Activated naive CD4-positive, alpha-beta T cell treated with anti-CD3 and anti-CD28 coated beads, Interleukin-2, amount 10 ng/mL, durations not matched to agents 7 days and 5 days (primary cell): ENCODE results near the gene PHOSPHO2.
A peak's percentile ranks its signal among the peaks of the same experiment; 100 is the strongest.
"Not testable (repeated sequence)": the region's sequence is repeated elsewhere in the genome, so short reads cannot be mapped to it uniquely, and the experiment has no call there.

ENCODE experiments used
- CTCF ChIA-PET: fragments of 350-600 bp; sonication (Branson Sonifier 250); formaldehyde crosslinking; loops from one replicate; lab custom pipeline; 2021; ENCODE audit warnings: antibody characterized with exemption; lab: Charles Lee
- DNase-seq: peaks from one replicate; pipeline ENCODE4 v3.0.0-alpha.2; 2020
- H3K27ac Mint-ChIP-seq: one replicate; pipeline ENCODE4 v1.8.0; 2021; ENCODE audit warnings: mild to moderate bottlenecking, moderate library complexity, mixed read lengths
- H3K27me3 Mint-ChIP-seq: one replicate; pipeline ENCODE4 v1.8.0; 2021; ENCODE audit warnings: mild to moderate bottlenecking, mixed read lengths
- H3K36me3 Mint-ChIP-seq: one replicate; pipeline ENCODE4 v1.8.0; 2021; ENCODE audit warnings: mixed read lengths
- H3K4me1 Mint-ChIP-seq: one replicate; pipeline ENCODE4 v1.8.0; 2021; ENCODE audit warnings: mixed read lengths
- H3K4me3 Mint-ChIP-seq: one replicate; pipeline ENCODE4 v1.8.0; 2021; ENCODE audit warnings: mild to moderate bottlenecking, moderate library complexity, mixed read lengths
- H3K9me3 Mint-ChIP-seq: one replicate; pipeline ENCODE4 v1.8.0; 2021; ENCODE audit warnings: mixed read lengths

The PHOSPHO2 gene

GRCh38 chr2:169670937-169671336 lies 23.3 kb upstream of the PHOSPHO2 start:
- Mint-ChIP-seq H3K9me3 (no peaks in the 10 kb centered on the region), H3K4me1 (no peaks in the 10 kb centered on the region), H3K4me3 (no peak overlapping the region), H3K27me3 (peaks cover 14% of the 10 kb centered on the region), H3K36me3 (no peaks in the 10 kb centered on the region), H3K27ac (no peak overlapping the region)
- DNase-seq, result no peak
- CTCF ChIA-PET, result no interaction called here

- CTCF ChIA-PET, result no interaction called here
- no peaks in the 10 kb centered on the region for H3K36me3 Mint-ChIP-seq
These were observed 21.9 kb upstream of the PHOSPHO2 start for GRCh38 chr2:169672406-169672805.

GRCh38 chr2:169673106-169673505 lies 21.2 kb upstream of the PHOSPHO2 start:
- DNase-seq, result no peak
- CTCF ChIA-PET, result no interaction called here
- H3K27me3 Mint-ChIP-seq, result peaks cover 14% of the 10 kb centered on the region
- no peak overlapping the region for H3K27ac Mint-ChIP-seq
- no peaks in the 10 kb centered on the region for H3K9me3 Mint-ChIP-seq
- H3K36me3 Mint-ChIP-seq, result no peaks in the 10 kb centered on the region
- H3K4me1 Mint-ChIP-seq, result no peaks in the 10 kb centered on the region
- no peak overlapping the region for H3K4me3 Mint-ChIP-seq

More at GRCh38 chr2:169672406-169672805, 21.9 kb upstream of the PHOSPHO2 start:
- Mint-ChIP-seq H3K9me3 (no peaks in the 10 kb centered on the region), H3K4me3 (no peak overlapping the region), H3K27ac (no peak overlapping the region), H3K4me1 (no peaks in the 10 kb centered on the region), H3K27me3 (peaks cover 14% of the 10 kb centered on the region)
- no peak for DNase-seq

GRCh38 chr2:169673921-169674320 lies 20.3 kb upstream of the PHOSPHO2 start:
- H3K36me3 Mint-ChIP-seq, result no peaks in the 10 kb centered on the region
- CTCF ChIA-PET, result no interaction called here
- peaks cover 14% of the 10 kb centered on the region for H3K27me3 Mint-ChIP-seq
- H3K4me1 Mint-ChIP-seq, result no peaks in the 10 kb centered on the region
- no peaks in the 10 kb centered on the region for H3K9me3 Mint-ChIP-seq
- no peak for DNase-seq
- H3K27ac Mint-ChIP-seq, result no peak overlapping the region
- no peak overlapping the region for H3K4me3 Mint-ChIP-seq

- no peak for DNase-seq
- H3K4me1 Mint-ChIP-seq, result no peaks in the 10 kb centered on the region
- no peak overlapping the region for H3K4me3 Mint-ChIP-seq
- peaks cover 8% of the 10 kb centered on the region for H3K27me3 Mint-ChIP-seq
- CTCF ChIA-PET, result no interaction called here
- H3K27ac Mint-ChIP-seq, result peak overlapping the region; percentile 2
- H3K36me3 Mint-ChIP-seq, result no peaks in the 10 kb centered on the region
- H3K9me3 Mint-ChIP-seq, result no peaks in the 10 kb centered on the region
These were observed 17.9 kb upstream of the PHOSPHO2 start for GRCh38 chr2:169676357-169676756.

- no peaks in the 10 kb centered on the region for H3K36me3 Mint-ChIP-seq
- no peaks in the 10 kb centered on the region for H3K9me3 Mint-ChIP-seq
- no peak overlapping the region for H3K27ac Mint-ChIP-seq
- no peaks in the 10 kb centered on the region for H3K4me1 Mint-ChIP-seq
- CTCF ChIA-PET, result no interaction called here
- H3K4me3 Mint-ChIP-seq, result no peak overlapping the region
- peaks cover 8% of the 10 kb centered on the region for H3K27me3 Mint-ChIP-seq
- DNase-seq, result no peak
These were observed 17.4 kb upstream of the PHOSPHO2 start for GRCh38 chr2:169676850-169677249.

GRCh38 chr2:169683054-169683424 lies 11.2 kb upstream of the PHOSPHO2 start:
- no peak overlapping the region for H3K27ac Mint-ChIP-seq
- peaks cover 9% of the 10 kb centered on the region for H3K27me3 Mint-ChIP-seq
- no peak for DNase-seq
- H3K36me3 Mint-ChIP-seq, result no peaks in the 10 kb centered on the region
- H3K4me1 Mint-ChIP-seq, result no peaks in the 10 kb centered on the region
- H3K9me3 Mint-ChIP-seq, result no peaks in the 10 kb centered on the region
- no peak overlapping the region for H3K4me3 Mint-ChIP-seq
- CTCF ChIA-PET, result interaction anchor here (1.3 kb wide), 1 partner anchor 11 kb away, joined by 3 read pairs; the partner anchor contains the start of genes CFAP210 and PHOSPHO2

GRCh38 chr2:169683425-169684134 lies 10.7 kb upstream of the PHOSPHO2 start:
- DNase-seq, result no peak
- no peaks in the 10 kb centered on the region for H3K4me1 Mint-ChIP-seq
- H3K4me3 Mint-ChIP-seq, result no peak overlapping the region
- peaks cover 4% of the 10 kb centered on the region for H3K9me3 Mint-ChIP-seq
- H3K27ac Mint-ChIP-seq, result no peak overlapping the region
- H3K36me3 Mint-ChIP-seq, result no peaks in the 10 kb centered on the region
- CTCF ChIA-PET, result interaction anchor here (1.3 kb wide), 1 partner anchor 10 kb away, joined by 3 read pairs; the partner anchor contains the start of genes CFAP210 and PHOSPHO2
- H3K27me3 Mint-ChIP-seq, result peaks cover 11% of the 10 kb centered on the region

GRCh38 chr2:169684135-169684565 lies 10.1 kb upstream of the PHOSPHO2 start:
- Mint-ChIP-seq H3K4me3 (no peak overlapping the region), H3K27ac (no peak overlapping the region), H3K9me3 (peaks cover 7% of the 10 kb centered on the region), H3K4me1 (no peaks in the 10 kb centered on the region), H3K36me3 (no peaks in the 10 kb centered on the region), H3K27me3 (peaks cover 15% of the 10 kb centered on the region)
- CTCF ChIA-PET, result interaction anchor here (1.3 kb wide), 1 partner anchor 10 kb away, joined by 3 read pairs; the partner anchor contains the start of genes CFAP210 and PHOSPHO2
- DNase-seq, result no peak

- H3K4me1 Mint-ChIP-seq, CTCF ChIA-PET, DNase-seq, H3K36me3 Mint-ChIP-seq, H3K9me3 Mint-ChIP-seq, H3K4me3 Mint-ChIP-seq, H3K27ac Mint-ChIP-seq: not testable (repeated sequence)
- peaks cover 15% of the 10 kb centered on the region for H3K27me3 Mint-ChIP-seq
These were observed 9.6 kb upstream of the PHOSPHO2 start for GRCh38 chr2:169684712-169685111.

GRCh38 chr2:169686825-169687224 lies 7.4 kb upstream of the PHOSPHO2 start:
- H3K4me1 Mint-ChIP-seq, DNase-seq, H3K36me3 Mint-ChIP-seq, H3K27ac Mint-ChIP-seq, CTCF ChIA-PET, H3K4me3 Mint-ChIP-seq: not testable (repeated sequence)
- H3K27me3 Mint-ChIP-seq, result peaks cover 27% of the 10 kb centered on the region
- H3K9me3 Mint-ChIP-seq, result peaks cover 13% of the 10 kb centered on the region

GRCh38 chr2:169687943-169688342 lies 6.3 kb upstream of the PHOSPHO2 start:
- H3K36me3 Mint-ChIP-seq, H3K4me1 Mint-ChIP-seq, H3K4me3 Mint-ChIP-seq, DNase-seq, H3K27ac Mint-ChIP-seq, CTCF ChIA-PET: not testable (repeated sequence)
- H3K9me3 Mint-ChIP-seq, result peaks cover 13% of the 10 kb centered on the region
- H3K27me3 Mint-ChIP-seq, result peaks cover 34% of the 10 kb centered on the region

- no peak for DNase-seq
- Mint-ChIP-seq H3K9me3 (peaks cover 13% of the 10 kb centered on the region), H3K4me3 (no peak overlapping the region), H3K4me1 (peaks cover 22% of the 10 kb centered on the region), H3K27me3 (peaks cover 40% of the 10 kb centered on the region), H3K27ac (no peak overlapping the region), H3K36me3 (peaks cover 2% of the 10 kb centered on the region)
- CTCF ChIA-PET, result no interaction called here
These were observed 3.3 kb upstream of the PHOSPHO2 start for GRCh38 chr2:169690958-169691357.

GRCh38 chr2:169692718-169693117 lies 1.6 kb upstream of the PHOSPHO2 start:
- Mint-ChIP-seq H3K27me3 (peaks cover 33% of the 10 kb centered on the region), H3K36me3 (peaks cover 6% of the 10 kb centered on the region), H3K9me3 (peaks cover 13% of the 10 kb centered on the region), H3K27ac (no peak overlapping the region), H3K4me3 (no peak overlapping the region), H3K4me1 (peaks cover 26% of the 10 kb centered on the region)
- DNase-seq, result no peak
- CTCF ChIA-PET, result no interaction called here

GRCh38 chr2:169693360-169693759 lies 909 bp upstream of the PHOSPHO2 start:
- Mint-ChIP-seq H3K27me3 (peaks cover 31% of the 10 kb centered on the region), H3K27ac (no peak overlapping the region), H3K4me1 (peaks cover 30% of the 10 kb centered on the region), H3K36me3 (peaks cover 6% of the 10 kb centered on the region), H3K4me3 (peak overlapping the region; percentile 77), H3K9me3 (peaks cover 12% of the 10 kb centered on the region)
- DNase-seq, result no peak
- CTCF ChIA-PET, result interaction anchor here (1.3 kb wide), 1 partner anchor 10 kb away, joined by 3 read pairs; no protein-coding TSS in a partner anchor
